Measurements from ENCODE around the gene CFAP46. TPM values are rescaled to one million over a fixed set of nuclear protein-coding genes. Genes with fewer than 3 reads are reported as not detected.

The CFAP46 gene
- total and polyA plus RNA-seq, 9 of the 15 experiments (the other 6 are each of a cell fraction or from before 2014, with no cell fraction given): not detected

DNA sequence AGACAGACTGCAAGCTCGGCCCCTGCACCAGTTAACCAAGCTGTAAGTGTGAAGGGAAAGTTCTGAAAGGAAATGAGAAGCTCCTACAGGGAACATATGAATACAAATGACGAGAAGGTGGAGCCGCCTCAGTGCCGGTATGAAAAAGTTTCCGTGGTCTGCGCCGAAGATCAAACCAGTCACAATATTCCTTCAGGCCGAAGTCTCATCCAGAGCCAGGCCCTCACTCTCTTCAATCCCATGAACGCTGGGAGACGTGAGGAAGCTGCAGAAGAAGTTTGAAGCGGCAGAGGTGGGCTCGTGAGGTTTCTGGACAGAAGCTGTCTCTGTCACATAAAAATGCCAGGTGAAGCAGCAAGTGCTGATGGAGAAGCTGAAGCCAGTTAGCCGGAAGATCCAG lies 71.9 kb downstream of the CFAP46 start:
- in situ Hi-C loops (cut with MboI): no loop called here
- 0% methylated on average over 13 of the region's 13 CpGs for WGBS (ENCODE audit: insufficient coverage, low coverage, missing lambda C conversion rate)
- TF ChIP-seq CCAR2 (IDR thresholded peaks at IDR 0.05; ENCODE audit: low read depth, low read length): no peak
- no peak for TF ChIP-seq ZNF584 (CRISPR knock-in tag; IDR thresholded peaks at IDR 0.05; ENCODE audit: low read depth)
- no peak for TF ChIP-seq NEUROD1 (IDR thresholded peaks at IDR 0.05; ENCODE audit: borderline replicate concordance, low read depth, low read length, partially characterized antibody)
- TF ChIP-seq ZNF717 (CRISPR knock-in tag; IDR thresholded peaks at IDR 0.05): no peak
- no peak for TF ChIP-seq UBTF (IDR thresholded peaks at IDR 0.05; ENCODE audit: borderline replicate concordance in 1 of 2, low read depth in 2 of 2, low read length in 2 of 2)
- no peak for TF ChIP-seq RB1 (IDR thresholded peaks at IDR 0.05; ENCODE audit: low read depth)
- TF ChIP-seq, protein P1, sequence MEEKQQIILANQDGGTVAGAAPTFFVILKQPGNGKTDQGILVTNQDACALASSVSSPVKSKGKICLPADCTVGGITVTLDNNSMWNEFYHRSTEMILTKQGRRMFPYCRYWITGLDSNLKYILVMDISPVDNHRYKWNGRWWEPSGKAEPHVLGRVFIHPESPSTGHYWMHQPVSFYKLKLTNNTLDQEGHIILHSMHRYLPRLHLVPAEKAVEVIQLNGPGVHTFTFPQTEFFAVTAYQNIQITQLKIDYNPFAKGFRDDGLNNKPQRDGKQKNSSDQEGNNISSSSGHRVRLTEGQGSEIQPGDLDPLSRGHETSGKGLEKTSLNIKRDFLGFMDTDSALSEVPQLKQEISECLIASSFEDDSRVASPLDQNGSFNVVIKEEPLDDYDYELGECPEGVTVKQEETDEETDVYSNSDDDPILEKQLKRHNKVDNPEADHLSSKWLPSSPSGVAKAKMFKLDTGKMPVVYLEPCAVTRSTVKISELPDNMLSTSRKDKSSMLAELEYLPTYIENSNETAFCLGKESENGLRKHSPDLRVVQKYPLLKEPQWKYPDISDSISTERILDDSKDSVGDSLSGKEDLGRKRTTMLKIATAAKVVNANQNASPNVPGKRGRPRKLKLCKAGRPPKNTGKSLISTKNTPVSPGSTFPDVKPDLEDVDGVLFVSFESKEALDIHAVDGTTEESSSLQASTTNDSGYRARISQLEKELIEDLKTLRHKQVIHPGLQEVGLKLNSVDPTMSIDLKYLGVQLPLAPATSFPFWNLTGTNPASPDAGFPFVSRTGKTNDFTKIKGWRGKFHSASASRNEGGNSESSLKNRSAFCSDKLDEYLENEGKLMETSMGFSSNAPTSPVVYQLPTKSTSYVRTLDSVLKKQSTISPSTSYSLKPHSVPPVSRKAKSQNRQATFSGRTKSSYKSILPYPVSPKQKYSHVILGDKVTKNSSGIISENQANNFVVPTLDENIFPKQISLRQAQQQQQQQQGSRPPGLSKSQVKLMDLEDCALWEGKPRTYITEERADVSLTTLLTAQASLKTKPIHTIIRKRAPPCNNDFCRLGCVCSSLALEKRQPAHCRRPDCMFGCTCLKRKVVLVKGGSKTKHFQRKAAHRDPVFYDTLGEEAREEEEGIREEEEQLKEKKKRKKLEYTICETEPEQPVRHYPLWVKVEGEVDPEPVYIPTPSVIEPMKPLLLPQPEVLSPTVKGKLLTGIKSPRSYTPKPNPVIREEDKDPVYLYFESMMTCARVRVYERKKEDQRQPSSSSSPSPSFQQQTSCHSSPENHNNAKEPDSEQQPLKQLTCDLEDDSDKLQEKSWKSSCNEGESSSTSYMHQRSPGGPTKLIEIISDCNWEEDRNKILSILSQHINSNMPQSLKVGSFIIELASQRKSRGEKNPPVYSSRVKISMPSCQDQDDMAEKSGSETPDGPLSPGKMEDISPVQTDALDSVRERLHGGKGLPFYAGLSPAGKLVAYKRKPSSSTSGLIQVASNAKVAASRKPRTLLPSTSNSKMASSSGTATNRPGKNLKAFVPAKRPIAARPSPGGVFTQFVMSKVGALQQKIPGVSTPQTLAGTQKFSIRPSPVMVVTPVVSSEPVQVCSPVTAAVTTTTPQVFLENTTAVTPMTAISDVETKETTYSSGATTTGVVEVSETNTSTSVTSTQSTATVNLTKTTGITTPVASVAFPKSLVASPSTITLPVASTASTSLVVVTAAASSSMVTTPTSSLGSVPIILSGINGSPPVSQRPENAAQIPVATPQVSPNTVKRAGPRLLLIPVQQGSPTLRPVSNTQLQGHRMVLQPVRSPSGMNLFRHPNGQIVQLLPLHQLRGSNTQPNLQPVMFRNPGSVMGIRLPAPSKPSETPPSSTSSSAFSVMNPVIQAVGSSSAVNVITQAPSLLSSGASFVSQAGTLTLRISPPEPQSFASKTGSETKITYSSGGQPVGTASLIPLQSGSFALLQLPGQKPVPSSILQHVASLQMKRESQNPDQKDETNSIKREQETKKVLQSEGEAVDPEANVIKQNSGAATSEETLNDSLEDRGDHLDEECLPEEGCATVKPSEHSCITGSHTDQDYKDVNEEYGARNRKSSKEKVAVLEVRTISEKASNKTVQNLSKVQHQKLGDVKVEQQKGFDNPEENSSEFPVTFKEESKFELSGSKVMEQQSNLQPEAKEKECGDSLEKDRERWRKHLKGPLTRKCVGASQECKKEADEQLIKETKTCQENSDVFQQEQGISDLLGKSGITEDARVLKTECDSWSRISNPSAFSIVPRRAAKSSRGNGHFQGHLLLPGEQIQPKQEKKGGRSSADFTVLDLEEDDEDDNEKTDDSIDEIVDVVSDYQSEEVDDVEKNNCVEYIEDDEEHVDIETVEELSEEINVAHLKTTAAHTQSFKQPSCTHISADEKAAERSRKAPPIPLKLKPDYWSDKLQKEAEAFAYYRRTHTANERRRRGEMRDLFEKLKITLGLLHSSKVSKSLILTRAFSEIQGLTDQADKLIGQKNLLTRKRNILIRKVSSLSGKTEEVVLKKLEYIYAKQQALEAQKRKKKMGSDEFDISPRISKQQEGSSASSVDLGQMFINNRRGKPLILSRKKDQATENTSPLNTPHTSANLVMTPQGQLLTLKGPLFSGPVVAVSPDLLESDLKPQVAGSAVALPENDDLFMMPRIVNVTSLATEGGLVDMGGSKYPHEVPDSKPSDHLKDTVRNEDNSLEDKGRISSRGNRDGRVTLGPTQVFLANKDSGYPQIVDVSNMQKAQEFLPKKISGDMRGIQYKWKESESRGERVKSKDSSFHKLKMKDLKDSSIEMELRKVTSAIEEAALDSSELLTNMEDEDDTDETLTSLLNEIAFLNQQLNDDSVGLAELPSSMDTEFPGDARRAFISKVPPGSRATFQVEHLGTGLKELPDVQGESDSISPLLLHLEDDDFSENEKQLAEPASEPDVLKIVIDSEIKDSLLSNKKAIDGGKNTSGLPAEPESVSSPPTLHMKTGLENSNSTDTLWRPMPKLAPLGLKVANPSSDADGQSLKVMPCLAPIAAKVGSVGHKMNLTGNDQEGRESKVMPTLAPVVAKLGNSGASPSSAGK (IDR thresholded peaks at IDR 0.05): no peak
- no peak for TF ChIP-seq ZNF124 (CRISPR knock-in tag; IDR thresholded peaks at IDR 0.05)
- no peak for TF ChIP-seq ZZZ3 (IDR thresholded peaks at IDR 0.05)
- no peak for TF ChIP-seq TARDBP (IDR thresholded peaks at IDR 0.05)

More for the DNA sequence above, 71.9 kb downstream of the CFAP46 start:
- H3K79me2 ChIP-seq (ENCODE audit: control insufficient read depth, insufficient read depth, low read length): no peaks in the 10 kb centered on the region
- H3K36me3 ChIP-seq (ENCODE audit: control insufficient read depth, insufficient read depth, low read length): no peaks in the 10 kb centered on the region
- H3K27ac ChIP-seq (ENCODE audit: extremely low read depth, low read depth, low read length): no peak overlapping the region
- FAIRE-seq: no peak
- peaks cover 0 to 50% of the 10 kb centered on the region in 2 experiments; a peak in 4 of 5 replicates for H3K27me3 ChIP-seq (ENCODE audit: control insufficient read depth in 2 of 2, insufficient read depth in 2 of 2, low read length in 2 of 2)
- H3K9me3 ChIP-seq (replicated peaks; ENCODE audit: control insufficient read depth, insufficient read depth, low read depth, low read length): no peaks in the 10 kb centered on the region
- no peak for DNase-seq (ENCODE audit: extremely low read depth in 1 of 4, low spot score in 3 of 4)
- H3K9ac ChIP-seq (ENCODE audit: insufficient read depth in 1 of 2, low read depth in 2 of 2, low read length in 2 of 2): no peak overlapping the region
- no peaks in the 10 kb centered on the region for H3K9me1 ChIP-seq (ENCODE audit: control insufficient read depth, insufficient read depth, low read length)
- ATAC-seq: no peak
- no peak overlapping the region for H3K4me3 ChIP-seq
- intact Hi-C loops (cut with micrococcal nuclease): no loop called here
- BruUV-seq (replicated peaks): no TSS peak
- H4K20me1 ChIP-seq (replicated peaks; ENCODE audit: control insufficient read depth, insufficient read depth, low read length): 0 out of 2 replicates have a peak, but pooled peaks cover 5% of the 10 kb centered on the region
- no peak overlapping the region for H2AFZ ChIP-seq (ENCODE audit: low read depth, low read length)
- H3K4me2 ChIP-seq (ENCODE audit: insufficient read depth, low read length): no peak overlapping the region
- ChIA-PET POLR2A (interaction anchor here (2.6 kb wide), 1 partner anchor 10 kb away, joined by 7 read pairs; no protein-coding TSS in a partner anchor), CTCF (ENCODE audit: low intra/inter-chr PET ratio) (no interaction called here)
- H3K4me1 ChIP-seq (replicated peaks in 1 of 2; ENCODE audit: control insufficient read depth in 2 of 2, insufficient read depth in 2 of 2, low read length in 2 of 2): peaks cover 0 to 6% of the 10 kb centered on the region in 2 experiments; a peak in 1 of 5 replicates
